ENCODE measurements around the gene CUL9. TPM values are rescaled to one million over a fixed set of nuclear protein-coding genes. Genes with fewer than 3 reads are reported as not detected.

CUL9 gene
- total and polyA plus RNA-seq, 4 donors, result 6.5 to 21.8 (median 7.5) TPM

DNA sequence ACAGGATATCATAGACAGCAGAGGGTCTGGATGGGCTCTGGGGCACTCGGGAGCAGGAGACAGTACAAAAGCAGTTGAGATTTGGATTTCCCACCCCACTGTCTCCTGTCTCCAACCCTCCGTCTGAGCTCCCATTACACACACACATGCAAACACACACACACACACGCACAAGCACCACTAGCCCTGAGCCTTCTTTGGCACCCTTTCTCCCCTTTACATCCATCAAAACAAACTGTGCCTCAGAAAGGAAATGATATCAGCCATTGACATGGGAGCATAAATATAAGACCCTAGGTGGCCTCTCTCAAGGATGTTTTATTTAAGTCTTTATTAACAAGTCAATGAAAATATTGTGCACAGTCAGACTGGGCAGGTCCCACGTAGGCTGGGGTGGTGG, 78.8 kb downstream of the CUL9 start (continued):
- TF ChIP-seq, protein P1, sequence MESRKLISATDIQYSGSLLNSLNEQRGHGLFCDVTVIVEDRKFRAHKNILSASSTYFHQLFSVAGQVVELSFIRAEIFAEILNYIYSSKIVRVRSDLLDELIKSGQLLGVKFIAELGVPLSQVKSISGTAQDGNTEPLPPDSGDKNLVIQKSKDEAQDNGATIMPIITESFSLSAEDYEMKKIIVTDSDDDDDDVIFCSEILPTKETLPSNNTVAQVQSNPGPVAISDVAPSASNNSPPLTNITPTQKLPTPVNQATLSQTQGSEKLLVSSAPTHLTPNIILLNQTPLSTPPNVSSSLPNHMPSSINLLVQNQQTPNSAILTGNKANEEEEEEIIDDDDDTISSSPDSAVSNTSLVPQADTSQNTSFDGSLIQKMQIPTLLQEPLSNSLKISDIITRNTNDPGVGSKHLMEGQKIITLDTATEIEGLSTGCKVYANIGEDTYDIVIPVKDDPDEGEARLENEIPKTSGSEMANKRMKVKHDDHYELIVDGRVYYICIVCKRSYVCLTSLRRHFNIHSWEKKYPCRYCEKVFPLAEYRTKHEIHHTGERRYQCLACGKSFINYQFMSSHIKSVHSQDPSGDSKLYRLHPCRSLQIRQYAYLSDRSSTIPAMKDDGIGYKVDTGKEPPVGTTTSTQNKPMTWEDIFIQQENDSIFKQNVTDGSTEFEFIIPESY (IDR thresholded peaks at IDR 0.05), result no peak
- TF ChIP-seq, protein P2, sequence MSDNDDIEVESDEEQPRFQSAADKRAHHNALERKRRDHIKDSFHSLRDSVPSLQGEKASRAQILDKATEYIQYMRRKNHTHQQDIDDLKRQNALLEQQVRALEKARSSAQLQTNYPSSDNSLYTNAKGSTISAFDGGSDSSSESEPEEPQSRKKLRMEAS (IDR thresholded peaks at IDR 0.05), result no peak
- TF ChIP-seq JUND (IDR thresholded peaks at IDR 0.05) (no peak), GABPA (IDR thresholded peaks at IDR 0.05 in 1 of 2, conservative IDR thresholded peaks at IDR 0.05 in 1 of 2) (no peak), RXRA (IDR thresholded peaks at IDR 0.05) (no peak), EGR1 (IDR thresholded peaks at IDR 0.05; ENCODE audit: low read depth in 2 of 2) (no peak), YY1 (IDR thresholded peaks at IDR 0.05) (no peak)

DNA sequence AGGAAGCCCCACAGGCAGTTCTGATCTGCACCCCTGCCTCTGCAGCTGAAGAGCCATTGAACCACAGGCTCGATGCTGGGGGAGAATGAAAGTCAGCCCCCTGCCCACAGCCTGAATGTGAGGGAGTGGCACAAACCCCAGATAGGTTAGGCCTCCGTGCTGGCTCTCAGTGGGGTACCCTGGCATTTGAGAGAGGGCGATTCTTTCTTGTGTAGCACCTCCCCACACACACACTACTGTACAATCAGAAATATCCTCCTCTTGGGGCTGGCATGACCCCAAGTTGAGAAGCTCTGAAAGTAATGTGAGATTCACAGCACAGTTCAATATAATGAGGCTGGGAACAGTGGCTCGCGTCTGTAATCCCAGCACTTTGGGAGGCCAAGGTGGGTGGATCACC, 79.2 kb downstream of the CUL9 start:
- Histone ChIP-seq H3K27me3 (ENCODE audit: control insufficient read depth in 4 of 4, insufficient read depth in 4 of 4, low read length in 3 of 4) (no peaks in the 10 kb centered on the region), H3K9me3 (ENCODE audit: control insufficient read depth in 4 of 4, low read length in 3 of 4) (no peaks in the 10 kb centered on the region), H3K36me3 (ENCODE audit: control insufficient read depth in 4 of 4, insufficient read depth in 3 of 4, low read depth in 1 of 4, low read length in 3 of 4) (no peaks in the 10 kb centered on the region), H3K27ac (ENCODE audit: low read depth in 1 of 2, low read length in 2 of 2) (no peak overlapping the region), H3K4me3 (ENCODE audit: low read depth in 1 of 3, low read length in 3 of 3) (no peak overlapping the region), H3K9ac (ENCODE audit: low read depth in 1 of 2, low read length in 2 of 2) (no peak overlapping the region), H3K4me1 (ENCODE audit: control insufficient read depth in 4 of 4, insufficient read depth in 4 of 4, low read length in 3 of 4) (peaks cover 6 to 25% (median 18%) of the 10 kb centered on the region in 4 donors)
- WGBS, result 86% methylated on average over 5 of the region's 5 CpGs
- TF ChIP-seq RAD21 (IDR thresholded peaks at IDR 0.05), result no peak
- TF ChIP-seq, protein P3, sequence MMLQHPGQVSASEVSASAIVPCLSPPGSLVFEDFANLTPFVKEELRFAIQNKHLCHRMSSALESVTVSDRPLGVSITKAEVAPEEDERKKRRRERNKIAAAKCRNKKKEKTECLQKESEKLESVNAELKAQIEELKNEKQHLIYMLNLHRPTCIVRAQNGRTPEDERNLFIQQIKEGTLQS (IDR thresholded peaks at IDR 0.05), result no peak
- TF ChIP-seq NR2F2 (IDR thresholded peaks at IDR 0.05), result no peak
- no peak for TF ChIP-seq FOXA2 (IDR thresholded peaks at IDR 0.05)
- TF ChIP-seq EGR1 (IDR thresholded peaks at IDR 0.05; ENCODE audit: low read depth in 2 of 2), result no peak
- no peak for TF ChIP-seq SP1 (IDR thresholded peaks at IDR 0.05)
- no peak for TF ChIP-seq HNF4A (conservative IDR thresholded peaks at IDR 0.05)
- no peak for TF ChIP-seq HNF4G (IDR thresholded peaks at IDR 0.05)
- TF ChIP-seq YY1 (IDR thresholded peaks at IDR 0.05), result no peak
- no peak for TF ChIP-seq TAF1 (conservative IDR thresholded peaks at IDR 0.05)
- TF ChIP-seq, protein P4, sequence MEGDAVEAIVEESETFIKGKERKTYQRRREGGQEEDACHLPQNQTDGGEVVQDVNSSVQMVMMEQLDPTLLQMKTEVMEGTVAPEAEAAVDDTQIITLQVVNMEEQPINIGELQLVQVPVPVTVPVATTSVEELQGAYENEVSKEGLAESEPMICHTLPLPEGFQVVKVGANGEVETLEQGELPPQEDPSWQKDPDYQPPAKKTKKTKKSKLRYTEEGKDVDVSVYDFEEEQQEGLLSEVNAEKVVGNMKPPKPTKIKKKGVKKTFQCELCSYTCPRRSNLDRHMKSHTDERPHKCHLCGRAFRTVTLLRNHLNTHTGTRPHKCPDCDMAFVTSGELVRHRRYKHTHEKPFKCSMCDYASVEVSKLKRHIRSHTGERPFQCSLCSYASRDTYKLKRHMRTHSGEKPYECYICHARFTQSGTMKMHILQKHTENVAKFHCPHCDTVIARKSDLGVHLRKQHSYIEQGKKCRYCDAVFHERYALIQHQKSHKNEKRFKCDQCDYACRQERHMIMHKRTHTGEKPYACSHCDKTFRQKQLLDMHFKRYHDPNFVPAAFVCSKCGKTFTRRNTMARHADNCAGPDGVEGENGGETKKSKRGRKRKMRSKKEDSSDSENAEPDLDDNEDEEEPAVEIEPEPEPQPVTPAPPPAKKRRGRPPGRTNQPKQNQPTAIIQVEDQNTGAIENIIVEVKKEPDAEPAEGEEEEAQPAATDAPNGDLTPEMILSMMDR (IDR thresholded peaks at IDR 0.05; ENCODE audit: low read depth, low read length, missing input control), result no peak
- no peak for TF ChIP-seq RXRA (IDR thresholded peaks at IDR 0.05)
- TF ChIP-seq FOXA1 (IDR thresholded peaks at IDR 0.05), result no peak
- TF ChIP-seq, protein P2 (IDR thresholded peaks at IDR 0.05), result no peak
- TF ChIP-seq, protein P1 (IDR thresholded peaks at IDR 0.05), result no peak
- TF ChIP-seq, protein P5, sequence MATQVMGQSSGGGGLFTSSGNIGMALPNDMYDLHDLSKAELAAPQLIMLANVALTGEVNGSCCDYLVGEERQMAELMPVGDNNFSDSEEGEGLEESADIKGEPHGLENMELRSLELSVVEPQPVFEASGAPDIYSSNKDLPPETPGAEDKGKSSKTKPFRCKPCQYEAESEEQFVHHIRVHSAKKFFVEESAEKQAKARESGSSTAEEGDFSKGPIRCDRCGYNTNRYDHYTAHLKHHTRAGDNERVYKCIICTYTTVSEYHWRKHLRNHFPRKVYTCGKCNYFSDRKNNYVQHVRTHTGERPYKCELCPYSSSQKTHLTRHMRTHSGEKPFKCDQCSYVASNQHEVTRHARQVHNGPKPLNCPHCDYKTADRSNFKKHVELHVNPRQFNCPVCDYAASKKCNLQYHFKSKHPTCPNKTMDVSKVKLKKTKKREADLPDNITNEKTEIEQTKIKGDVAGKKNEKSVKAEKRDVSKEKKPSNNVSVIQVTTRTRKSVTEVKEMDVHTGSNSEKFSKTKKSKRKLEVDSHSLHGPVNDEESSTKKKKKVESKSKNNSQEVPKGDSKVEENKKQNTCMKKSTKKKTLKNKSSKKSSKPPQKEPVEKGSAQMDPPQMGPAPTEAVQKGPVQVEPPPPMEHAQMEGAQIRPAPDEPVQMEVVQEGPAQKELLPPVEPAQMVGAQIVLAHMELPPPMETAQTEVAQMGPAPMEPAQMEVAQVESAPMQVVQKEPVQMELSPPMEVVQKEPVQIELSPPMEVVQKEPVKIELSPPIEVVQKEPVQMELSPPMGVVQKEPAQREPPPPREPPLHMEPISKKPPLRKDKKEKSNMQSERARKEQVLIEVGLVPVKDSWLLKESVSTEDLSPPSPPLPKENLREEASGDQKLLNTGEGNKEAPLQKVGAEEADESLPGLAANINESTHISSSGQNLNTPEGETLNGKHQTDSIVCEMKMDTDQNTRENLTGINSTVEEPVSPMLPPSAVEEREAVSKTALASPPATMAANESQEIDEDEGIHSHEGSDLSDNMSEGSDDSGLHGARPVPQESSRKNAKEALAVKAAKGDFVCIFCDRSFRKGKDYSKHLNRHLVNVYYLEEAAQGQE (IDR thresholded peaks at IDR 0.05), result no peak
- DNase-seq (ENCODE audit: low spot score), result no peak
